HEK293T (cell line): ENCODE results near the gene CTTNBP2.

Experiments used
- FOXM1 ChIP-seq: fragments of 450-650 bp; IDR thresholded peaks from 2 replicates; pipeline ENCODE4 v1.6.1; 2017; ENCODE audit warnings: mild to moderate bottlenecking, borderline replicate concordance
- L3MBTL2 ChIP-seq: fragments of 450-650 bp; conservative IDR thresholded peaks from 2 replicates; pipeline ENCODE4 v1.6.1; 2016; ENCODE audit warnings: mild to moderate bottlenecking
- LEF1 ChIP-seq: fragments of 450-650 bp; IDR thresholded peaks from 2 replicates; pipeline ENCODE4 v1.6.1; 2017; ENCODE audit warnings: mild to moderate bottlenecking, borderline replicate concordance
- NFRKB ChIP-seq: fragments of 450-650 bp; IDR thresholded peaks from 2 replicates; pipeline ENCODE4 v1.6.1; 2016; ENCODE audit warnings: mild to moderate bottlenecking, moderate library complexity
- PKNOX1 ChIP-seq: fragments of 450-650 bp; IDR thresholded peaks from 2 replicates; pipeline ENCODE4 v1.6.1; 2016
- SUZ12 ChIP-seq: fragments of 450-650 bp; IDR thresholded peaks from 2 replicates; pipeline ENCODE4 v1.6.1; 2016; ENCODE audit warnings: mild to moderate bottlenecking
- TARDBP ChIP-seq: fragments of 450-650 bp; IDR thresholded peaks from 2 replicates; pipeline ENCODE4 v1.6.1; 2016

- TF ChIP-seq SUZ12 (no peak), FOXM1 (no peak), LEF1 (no peak), NFRKB (no peak), PKNOX1 (no peak), TARDBP (no peak), L3MBTL2 (no peak)
Measured at GRCh38 chr7:117800406-117800805, 72.8 kb downstream of the CTTNBP2 start.
